ENCODE data around the gene HOXC6.
"Not testable (repeated sequence)": the region's sequence is repeated elsewhere in the genome, so short reads cannot be mapped to it uniquely, and the experiment has no call there.

Gene HOXC6

GRCh38 chr12:54060174-54060974 lies 32.1 kb downstream of the HOXC6 start:
- no peak for DNase-seq

GRCh38 chr12:54060975-54061778 lies 32.9 kb downstream of the HOXC6 start:
- no peak for DNase-seq

- DNase-seq = no peak
These were observed 37.4 kb downstream of the HOXC6 start for GRCh38 chr12:54065677-54066076.

DNA sequence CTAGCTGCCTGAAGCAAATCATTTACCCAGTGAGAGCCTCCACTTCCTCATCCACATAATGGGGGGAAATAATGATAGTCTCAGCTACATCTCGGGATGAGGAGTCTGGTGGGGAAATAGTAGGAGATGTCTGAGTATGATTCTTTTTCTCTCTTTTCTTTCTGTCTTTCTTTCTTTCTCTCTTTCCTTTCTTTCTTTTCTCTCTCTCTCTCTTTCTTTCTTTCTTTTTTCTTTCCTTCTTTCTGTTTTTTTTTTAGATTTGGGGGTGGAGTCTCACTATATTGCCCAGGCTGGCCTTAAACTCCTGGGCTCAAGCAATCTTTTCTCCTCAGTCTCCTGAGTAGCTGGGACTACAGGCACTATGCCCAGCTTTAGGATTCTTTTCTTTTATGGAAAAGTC lies 38.2 kb downstream of the HOXC6 start:
- no peak for DNase-seq

DNA sequence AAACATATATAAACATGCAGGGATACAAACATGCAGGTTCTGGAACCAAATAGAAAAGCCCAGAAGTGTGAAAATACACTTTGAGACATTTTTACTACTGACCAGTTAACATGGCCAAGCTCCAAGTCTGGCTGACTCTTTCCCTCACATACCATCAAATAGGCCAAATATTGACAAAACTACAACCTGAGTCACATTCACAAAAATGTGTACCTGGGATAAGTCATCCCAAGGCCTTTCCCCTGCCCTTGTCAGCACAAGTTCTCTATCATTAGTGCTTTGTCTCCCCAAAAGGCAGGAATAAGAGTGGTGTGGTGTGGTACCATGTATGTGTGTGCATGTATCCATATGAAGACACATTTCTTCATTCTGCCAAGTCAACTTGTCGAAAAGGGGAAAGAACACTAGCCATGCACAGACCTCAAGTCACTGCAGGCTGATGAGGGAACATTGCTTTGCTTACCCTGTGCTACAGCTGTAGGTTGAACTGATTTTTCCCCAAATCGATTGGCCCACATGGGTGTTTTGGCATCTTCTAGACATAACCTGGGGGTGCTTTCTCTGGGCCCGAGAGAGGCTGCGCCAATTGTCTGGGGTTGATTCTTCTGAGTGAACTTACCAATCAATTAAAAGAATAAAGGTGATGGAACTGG lies 40.3 kb downstream of the HOXC6 start:
- no peak for DNase-seq

- DNase-seq = no peak
These were observed 43.7 kb downstream of the HOXC6 start for GRCh38 chr12:54071942-54072341.

DNA sequence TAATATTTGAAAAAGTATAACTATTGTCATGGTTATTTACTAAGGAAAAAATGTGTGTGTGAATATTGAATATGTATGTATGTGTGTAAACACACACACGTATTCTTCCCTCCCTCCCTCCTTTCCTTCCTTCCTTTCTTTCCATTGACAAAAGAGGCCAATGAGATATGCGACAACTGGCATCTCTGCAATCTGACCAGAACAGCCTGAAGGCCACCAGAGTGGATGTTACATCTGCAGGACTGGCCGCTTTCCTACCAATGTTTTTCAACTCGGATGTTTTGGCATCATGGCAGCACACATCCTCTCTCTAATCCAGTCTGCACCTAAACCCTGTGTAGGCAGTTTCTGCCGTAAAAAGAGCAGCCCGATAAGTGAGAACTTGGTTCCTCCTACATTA lies 46.1 kb downstream of the HOXC6 start:
- DNase-seq = no peak

GRCh38 chr12:54075409-54075808 lies 47.2 kb downstream of the HOXC6 start:
- DNase-seq = no peak

DNA sequence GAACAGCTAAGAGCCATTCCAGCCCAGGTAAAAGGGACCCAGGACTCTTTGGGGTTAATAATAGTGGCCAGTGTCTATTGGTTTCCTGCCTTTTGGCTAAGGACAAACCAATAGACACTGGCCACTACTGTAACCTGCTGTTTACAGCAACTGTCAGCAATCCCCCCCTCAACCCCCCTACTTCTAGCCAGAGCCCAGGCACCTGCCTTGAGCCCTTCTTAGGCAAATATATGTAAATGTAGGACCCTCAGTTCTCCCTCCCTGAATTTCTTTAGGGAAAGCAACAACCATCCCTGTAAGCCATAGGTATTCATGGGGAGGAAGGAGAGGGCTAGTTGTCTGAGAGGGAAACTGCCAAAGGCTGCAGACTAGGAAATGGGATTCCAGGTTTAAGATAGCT lies 47.7 kb downstream of the HOXC6 start:
- no peak for DNase-seq

DNA sequence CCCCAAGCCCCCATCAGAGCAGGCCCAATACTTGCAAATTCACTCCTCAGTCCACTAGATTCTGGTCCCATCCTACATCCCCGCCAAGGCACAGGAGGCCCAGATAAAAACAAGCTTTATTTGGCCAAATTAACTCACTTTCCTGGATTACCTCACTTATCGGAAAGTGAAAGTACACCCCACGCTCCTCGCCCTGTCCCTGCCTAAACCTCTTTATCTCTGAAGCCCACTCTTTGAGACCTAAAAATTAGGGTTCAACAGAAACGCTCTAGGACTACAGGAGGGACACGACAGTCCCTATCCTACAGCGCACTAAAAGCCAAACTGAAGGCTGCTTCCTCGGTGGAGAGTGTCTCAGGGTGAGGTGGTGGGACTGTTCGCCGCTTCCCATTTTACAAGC lies 49.6 kb downstream of the HOXC6 start:
- DNase-seq = not testable (repeated sequence)

GRCh38 chr12:54079115-54079514 lies 50.9 kb downstream of the HOXC6 start:
- not testable (repeated sequence) for DNase-seq
